CD14-positive monocyte (primary cell): ENCODE measurements around the gene RABAC1. TPM values are rescaled to one million over a fixed set of nuclear protein-coding genes. Genes with fewer than 3 reads are reported as not detected.

ENCODE experiments used
- DNase-seq, 3 donors: peaks; one replicate each; pipeline ENCODE4 v3.0.0-alpha.2; 2011 to 2022
- H2AFZ ChIP-seq: 2 replicates; pipeline ENCODE4 v1.6.0; 2012; ENCODE audit warnings: mild to moderate bottlenecking, low read depth, low read length, inconsistent platforms; ENCODE audit not compliant: insufficient read depth, poor library complexity, severe bottlenecking
- H3K27ac ChIP-seq, 2 donors: 1 replicate in 1 of 2; 2 replicates in 1 of 2; pipeline ENCODE4 v1.5.1; 2012 to 2013; ENCODE audit warnings: low read length in 2 of 2, control low read depth in 1 of 2, inconsistent platforms in 1 of 2, low read depth in 1 of 2, mild to moderate bottlenecking in 1 of 2
- H3K27me3 ChIP-seq, 2 donors: one replicate each; pipeline versions ENCODE4 v1.6.0 to v1.6.1; 2011 to 2013; ENCODE audit warnings: low read length in 2 of 2; ENCODE audit not compliant: control insufficient read depth in 2 of 2, insufficient read depth in 2 of 2
- H3K36me3 ChIP-seq, 2 donors: replicated peaks in 1 of 2; 1 replicate in 1 of 2; 2 replicates in 1 of 2; pipeline versions ENCODE4 v1.5.1 to v1.6.1; 2012 to 2013; ENCODE audit warnings: low read length in 2 of 2, control low read depth in 1 of 2, inconsistent platforms in 1 of 2, mild to moderate bottlenecking in 1 of 2; ENCODE audit not compliant: insufficient read depth in 2 of 2, control insufficient read depth in 1 of 2
- H3K4me1 ChIP-seq, 2 donors: 1 replicate in 1 of 2; 2 replicates in 1 of 2; pipeline versions ENCODE4 v1.5.1 to v1.6.1; 2012 to 2013; ENCODE audit warnings: low read length in 2 of 2, control low read depth in 1 of 2, inconsistent platforms in 1 of 2, mild to moderate bottlenecking in 1 of 2, moderate library complexity in 1 of 2; ENCODE audit not compliant: insufficient read depth in 2 of 2, control insufficient read depth in 1 of 2
- H3K4me2 ChIP-seq: replicated peaks from 2 replicates; pipeline ENCODE3; 2012; ENCODE audit warnings: low read length, moderate library complexity, mild to moderate bottlenecking; ENCODE audit not compliant: poor library complexity, severe bottlenecking; ENCODE audit errors: extremely low read depth
- H3K4me3 ChIP-seq, 3 experiments: fragments of 200-600 bp in 1 of 3; sonication (generic) in 1 of 3; replicated peaks in 1 of 3; 1 replicate in 2 of 3; 2 replicates in 1 of 3; pipeline ENCODE4 v1.5.1; 2011 to 2013; ENCODE audit warnings: low read length in 3 of 3, mild to moderate bottlenecking in 3 of 3, control low read depth in 2 of 3, low read depth in 2 of 3, inconsistent platforms in 1 of 3, moderate library complexity in 1 of 3
- H3K79me2 ChIP-seq: 2 replicates; pipeline ENCODE4 v1.6.0; 2012; ENCODE audit warnings: mild to moderate bottlenecking, control low read depth, inconsistent platforms, low read length, moderate library complexity; ENCODE audit not compliant: insufficient read depth
- H3K9ac ChIP-seq: 2 replicates; pipeline ENCODE4 v1.6.0; 2017; ENCODE audit warnings: low read length, mild to moderate bottlenecking; ENCODE audit not compliant: insufficient read depth, poor library complexity, severe bottlenecking
- H3K9me3 ChIP-seq, 2 donors: replicated peaks in 1 of 2; 1 replicate in 1 of 2; 2 replicates in 1 of 2; pipeline versions ENCODE4 v1.5.1 to v1.6.1; 2012 to 2013; ENCODE audit warnings: low read length in 2 of 2, control low read depth in 1 of 2; ENCODE audit not compliant: control insufficient read depth in 1 of 2, insufficient read depth in 1 of 2
- H4K20me1 ChIP-seq: 2 replicates; pipeline ENCODE4 v1.6.0; 2012; ENCODE audit warnings: mild to moderate bottlenecking, low read length, control low read depth, moderate library complexity; ENCODE audit not compliant: insufficient read depth
- H3K27ac Mint-ChIP-seq, 7 donors: one replicate each; pipeline ENCODE4 v1.8.0; 2020; ENCODE audit warnings: mild to moderate bottlenecking in 7 of 7, mixed read lengths in 7 of 7, moderate library complexity in 6 of 7, inconsistent platforms in 2 of 7
- H3K27me3 Mint-ChIP-seq, 3 donors: one replicate each; pipeline ENCODE4 v1.8.0; 2021 to 2022; ENCODE audit warnings: low read depth in 3 of 3, mild to moderate bottlenecking in 3 of 3, mixed read lengths in 3 of 3, moderate library complexity in 3 of 3, inconsistent platforms in 1 of 3
- H3K36me3 Mint-ChIP-seq, 2 donors: one replicate each; pipeline ENCODE4 v1.8.0; 2020; ENCODE audit warnings: mixed read lengths in 2 of 2, inconsistent platforms in 1 of 2, mild to moderate bottlenecking in 1 of 2
- H3K4me1 Mint-ChIP-seq: one replicate; pipeline ENCODE4 v1.8.0; 2020; ENCODE audit warnings: mild to moderate bottlenecking, mixed read lengths
- H3K4me3 Mint-ChIP-seq, 2 donors: one replicate each; pipeline ENCODE4 v1.8.0; 2020; ENCODE audit warnings: mild to moderate bottlenecking in 2 of 2, mixed read lengths in 2 of 2, moderate library complexity in 1 of 2
- H3K9me3 Mint-ChIP-seq, 7 donors: one replicate each; pipeline ENCODE4 v1.8.0; 2020 to 2022; ENCODE audit warnings: mixed read lengths in 7 of 7, mild to moderate bottlenecking in 6 of 7, moderate library complexity in 6 of 7, inconsistent platforms in 2 of 7
- WGBS: methylation state at CpG from one replicate; pipeline ENCODE4 v1.1.5; 2013; ENCODE audit warnings: missing lambda C conversion rate; ENCODE audit not compliant: insufficient coverage; 5-methylcytosine and 5-hydroxymethylcytosine counted together
- intact Hi-C, 2 donors: fragments of 100-400 bp; cut with micrococcal nuclease; formaldehyde crosslinking; loops; one replicate each; pipeline versions ENCODE4 v1.15.0 to v1.15.1; 2023
- polyA plus RNA-seq, 3 donors: library from polyadenylated mRNA; depleted of rRNA in 1 of 3; unstranded in 2 of 3; stranded (reverse) in 1 of 3; fragments of 300-500 nt in 2 of 3; fragments of >200 nt in 1 of 3; fragmentation: Illumina TruSeq in 2 of 3; gene quantifications; 1 replicate in 2 of 3; 2 replicates in 1 of 3; pipeline ENCODE4 v1.2.3, GENCODE V29; 2012 to 2021
- TF ChIP-seq, protein P1 (sequence below): fragments of 200-600 bp; IDR thresholded peaks from one replicate; pipeline ENCODE4 v1.8.0; 2022; ENCODE audit warnings: antibody characterized with exemption, mild to moderate bottlenecking

The RABAC1 gene
- polyA plus RNA-seq, 3 donors: 126 to 234 (median 202) TPM

DNA sequence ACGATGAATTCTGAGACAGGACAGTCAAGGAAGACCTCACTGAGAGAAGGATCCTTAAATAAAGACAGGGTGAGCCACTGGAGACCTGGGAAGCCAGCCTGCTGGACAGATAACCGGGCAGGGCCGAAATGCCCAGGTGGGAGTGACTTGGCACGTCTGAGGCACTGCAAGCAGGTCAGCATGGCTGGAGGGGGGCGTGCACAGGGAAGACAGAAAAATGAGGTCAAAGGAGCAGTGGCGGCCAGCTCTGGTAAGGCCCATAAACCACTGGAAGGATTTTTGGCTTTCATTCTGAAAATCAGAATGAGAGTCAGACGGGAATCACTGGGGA, 40.7 kb upstream of the RABAC1 start:
- peaks cover 30 to 55% of the 10 kb centered on the region in 2 donors for H3K27me3 ChIP-seq
- peaks cover 5 to 9% of the 10 kb centered on the region in 2 donors for H3K4me1 ChIP-seq
- H3K9me3 ChIP-seq: peaks cover 0 to 12% of the 10 kb centered on the region in 2 donors
- peak overlapping the region in 1 of 2 donors; percentile 89 for H3K4me3 Mint-ChIP-seq
- peaks cover 0 to 9% (median 3%) of the 10 kb centered on the region in 7 donors for H3K9me3 Mint-ChIP-seq
- no peak overlapping the region for H3K4me3 ChIP-seq
- H3K36me3 ChIP-seq: no peaks in the 10 kb centered on the region
- H3K36me3 Mint-ChIP-seq: peaks cover 0 to 9% of the 10 kb centered on the region in 2 donors
- H3K27me3 Mint-ChIP-seq: peaks cover 60 to 69% (median 61%) of the 10 kb centered on the region in 3 donors
- no peaks in the 10 kb centered on the region for H4K20me1 ChIP-seq
- no peak overlapping the region for H3K27ac Mint-ChIP-seq
- H2AFZ ChIP-seq: no peak overlapping the region
- TF ChIP-seq, protein P1, sequence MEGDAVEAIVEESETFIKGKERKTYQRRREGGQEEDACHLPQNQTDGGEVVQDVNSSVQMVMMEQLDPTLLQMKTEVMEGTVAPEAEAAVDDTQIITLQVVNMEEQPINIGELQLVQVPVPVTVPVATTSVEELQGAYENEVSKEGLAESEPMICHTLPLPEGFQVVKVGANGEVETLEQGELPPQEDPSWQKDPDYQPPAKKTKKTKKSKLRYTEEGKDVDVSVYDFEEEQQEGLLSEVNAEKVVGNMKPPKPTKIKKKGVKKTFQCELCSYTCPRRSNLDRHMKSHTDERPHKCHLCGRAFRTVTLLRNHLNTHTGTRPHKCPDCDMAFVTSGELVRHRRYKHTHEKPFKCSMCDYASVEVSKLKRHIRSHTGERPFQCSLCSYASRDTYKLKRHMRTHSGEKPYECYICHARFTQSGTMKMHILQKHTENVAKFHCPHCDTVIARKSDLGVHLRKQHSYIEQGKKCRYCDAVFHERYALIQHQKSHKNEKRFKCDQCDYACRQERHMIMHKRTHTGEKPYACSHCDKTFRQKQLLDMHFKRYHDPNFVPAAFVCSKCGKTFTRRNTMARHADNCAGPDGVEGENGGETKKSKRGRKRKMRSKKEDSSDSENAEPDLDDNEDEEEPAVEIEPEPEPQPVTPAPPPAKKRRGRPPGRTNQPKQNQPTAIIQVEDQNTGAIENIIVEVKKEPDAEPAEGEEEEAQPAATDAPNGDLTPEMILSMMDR: no peak
- no peak overlapping the region for H3K9ac ChIP-seq
- no peak overlapping the region for H3K27ac ChIP-seq
- DNase-seq: no peak
- 94% methylated on average over 7 of the region's 7 CpGs for WGBS
- no peak overlapping the region for H3K4me2 ChIP-seq
- no peaks in the 10 kb centered on the region for H3K79me2 ChIP-seq
- peaks cover 7% of the 10 kb centered on the region for H3K4me1 Mint-ChIP-seq
- intact Hi-C loops: no loop called here

DNA sequence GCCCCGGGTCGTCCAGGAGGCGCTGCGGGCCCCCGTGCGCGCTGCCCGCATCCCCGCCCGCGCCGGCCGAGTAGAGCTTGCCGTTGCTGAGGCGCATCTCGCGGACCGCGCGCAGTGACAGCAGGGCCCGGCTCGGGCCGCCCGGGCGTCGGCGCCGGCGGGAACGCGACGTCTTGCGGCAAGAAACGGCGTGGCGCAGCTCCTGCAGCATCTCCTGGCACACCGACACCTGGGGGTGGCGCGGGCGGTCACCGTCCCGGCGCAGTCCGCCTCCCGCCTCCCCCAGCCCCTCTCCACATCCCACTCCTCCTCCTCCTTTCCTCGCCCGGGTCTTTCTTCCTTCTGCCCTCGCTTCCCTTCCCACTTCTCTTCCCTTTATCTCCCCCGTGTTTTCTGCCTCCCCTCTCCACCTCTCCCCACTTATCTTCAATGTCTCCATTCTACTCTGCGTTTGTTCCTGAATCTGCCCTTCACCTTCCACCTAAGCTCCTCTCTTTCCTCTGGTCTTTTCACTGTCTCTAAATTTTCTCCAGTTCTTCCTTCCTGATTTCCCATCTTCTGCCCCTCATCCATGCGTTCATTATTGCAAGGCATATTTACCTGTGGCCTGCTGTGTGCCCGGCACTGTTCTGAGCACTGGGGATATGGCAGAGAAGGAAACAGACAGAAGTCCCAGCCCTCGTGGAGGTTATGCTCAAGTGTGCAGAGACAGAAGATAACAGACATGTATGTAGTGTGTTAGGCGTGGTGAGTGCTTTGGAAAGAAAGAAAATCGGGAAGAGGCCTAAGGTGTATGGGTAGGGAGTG, 40.2 kb upstream of the RABAC1 start:
- 11% methylated on average over 54 of the region's 55 CpGs for WGBS
- peaks cover 5 to 11% of the 10 kb centered on the region in 2 donors for H3K4me1 ChIP-seq
- H3K27me3 Mint-ChIP-seq: peaks cover 64 to 73% (median 65%) of the 10 kb centered on the region in 3 donors
- no peak overlapping the region for H3K4me2 ChIP-seq
- H3K9ac ChIP-seq: no peak overlapping the region
- peaks cover 0 to 9% (median 3%) of the 10 kb centered on the region in 7 donors for H3K9me3 Mint-ChIP-seq
- H3K36me3 ChIP-seq: no peaks in the 10 kb centered on the region
- peaks cover 0 to 12% of the 10 kb centered on the region in 2 donors for H3K9me3 ChIP-seq
- no peak overlapping the region for H2AFZ ChIP-seq
- intact Hi-C loops: no loop called here
- no peak overlapping the region for H3K27ac Mint-ChIP-seq
- H3K27me3 ChIP-seq: peaks cover 30 to 61% of the 10 kb centered on the region in 2 donors
- no peaks in the 10 kb centered on the region for H3K79me2 ChIP-seq
- TF ChIP-seq, protein P1: no peak
- peak overlapping the region in 1 of 2 donors; percentile 89 for H3K4me3 Mint-ChIP-seq
- peaks cover 0 to 9% of the 10 kb centered on the region in 2 donors for H3K36me3 Mint-ChIP-seq
- no peaks in the 10 kb centered on the region for H4K20me1 ChIP-seq
- no peak overlapping the region for H3K4me3 ChIP-seq
- peaks cover 10% of the 10 kb centered on the region for H3K4me1 Mint-ChIP-seq
- H3K27ac ChIP-seq: no peak overlapping the region
- no peak for DNase-seq
